GM18502 (cell line): ENCODE results near the gene KLHL30.

Experiments used
- ATAC-seq: cut with Tn5 transposase; IDR thresholded peaks from one replicate; pipeline ENCODE4 v1.9.1; 2021; ENCODE audit warnings: mild to moderate bottlenecking; ENCODE audit not compliant: unreplicated experiment, poor library complexity

KLHL30 gene

DNA sequence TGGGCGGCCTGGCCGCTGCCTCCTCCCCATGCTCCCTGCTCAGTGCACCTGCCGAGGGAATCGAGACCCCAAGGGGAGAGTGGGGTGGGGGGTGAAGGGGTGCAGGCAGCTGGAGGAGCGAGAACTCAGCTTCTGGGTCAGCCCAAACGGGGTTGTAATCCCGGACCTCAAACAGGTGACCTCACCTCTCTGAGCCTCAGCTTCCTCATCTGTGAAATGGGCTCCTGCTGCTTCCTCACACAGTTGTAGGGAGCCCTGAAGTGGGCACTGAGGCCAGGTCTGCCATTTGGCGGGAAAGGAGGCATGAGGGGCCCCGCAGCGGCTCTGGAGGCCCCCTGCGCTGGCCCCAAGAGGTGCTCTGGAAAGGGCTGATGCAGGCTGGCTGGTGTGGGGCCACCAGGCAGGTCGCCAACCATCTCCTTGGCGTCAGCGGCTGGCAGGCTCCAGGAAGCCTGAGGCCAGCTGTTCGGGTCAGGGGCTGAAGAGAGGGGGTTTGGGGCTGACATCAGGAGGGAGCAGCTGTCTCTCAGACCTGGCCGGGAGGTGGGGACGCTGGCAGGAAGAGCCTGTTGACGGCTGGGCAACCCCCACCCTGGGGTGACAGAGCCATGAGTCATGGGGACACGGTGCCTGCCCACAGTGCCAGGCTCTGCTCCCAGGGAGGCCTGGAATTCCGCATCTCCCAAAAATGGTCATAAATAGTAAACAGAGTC, 4.9 kb downstream of the KLHL30 start:
- no peak for ATAC-seq

DNA sequence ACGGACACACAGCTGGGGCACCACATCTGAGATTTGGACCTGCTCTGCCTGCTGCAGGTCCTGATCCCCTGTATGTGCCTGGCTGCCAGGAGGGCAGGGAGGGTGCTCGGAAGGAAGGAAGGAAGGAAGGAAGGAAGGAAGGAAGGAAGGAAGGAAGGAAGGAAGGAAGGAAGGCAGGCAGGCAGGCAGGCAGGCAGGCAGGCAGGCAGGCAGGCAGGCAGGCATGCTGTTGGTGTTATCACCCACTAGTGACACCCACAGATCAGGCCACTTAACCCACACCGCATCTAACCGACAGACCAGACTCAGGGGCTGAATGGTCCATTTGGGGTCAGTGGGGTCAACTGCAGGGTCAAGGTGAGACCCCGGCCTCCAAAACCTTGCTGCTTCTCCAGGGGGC, 5.8 kb downstream of the KLHL30 start:
- ATAC-seq = no peak

DNA sequence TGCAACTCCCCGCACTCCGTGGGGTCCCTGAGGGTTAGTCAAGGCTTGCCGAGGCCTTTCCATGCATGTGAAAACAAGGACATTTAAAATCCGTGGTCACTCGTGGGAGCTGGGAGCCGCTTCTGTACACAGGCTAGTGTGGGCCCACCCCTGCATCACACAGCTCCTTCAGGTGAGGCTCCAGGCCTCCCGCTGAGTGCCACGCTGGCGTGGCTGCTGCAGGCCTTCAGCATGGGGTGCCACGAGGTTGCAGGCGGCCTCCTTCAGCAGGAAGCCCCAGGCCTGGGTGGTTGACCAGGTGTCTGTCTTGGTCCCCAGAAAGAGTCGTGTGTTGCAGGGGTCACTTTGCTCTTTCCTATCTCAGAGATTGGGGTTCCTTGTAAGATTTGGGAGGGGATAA, 6.6 kb downstream of the KLHL30 start:
- ATAC-seq = no peak

DNA sequence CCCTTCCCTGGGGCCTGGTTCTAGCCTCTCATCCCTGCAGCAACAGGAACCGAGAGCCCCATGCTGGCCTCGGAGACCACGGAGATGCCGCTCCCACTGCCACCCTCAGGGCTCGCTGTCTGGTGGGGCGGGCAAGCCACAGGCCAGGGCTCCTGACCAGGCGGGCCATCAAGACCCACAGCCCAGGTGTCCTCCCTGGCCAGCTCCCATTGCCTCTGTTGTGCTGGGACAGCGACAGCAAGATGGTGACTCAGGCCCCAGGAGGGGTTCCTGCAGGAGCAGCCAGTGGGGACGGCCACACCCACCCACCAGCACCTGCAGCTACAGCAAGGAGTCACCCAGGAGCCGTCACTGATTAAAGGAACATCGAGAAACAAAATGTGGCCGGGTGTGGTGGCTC, 7.4 kb downstream of the KLHL30 start:
- ATAC-seq = no peak

DNA sequence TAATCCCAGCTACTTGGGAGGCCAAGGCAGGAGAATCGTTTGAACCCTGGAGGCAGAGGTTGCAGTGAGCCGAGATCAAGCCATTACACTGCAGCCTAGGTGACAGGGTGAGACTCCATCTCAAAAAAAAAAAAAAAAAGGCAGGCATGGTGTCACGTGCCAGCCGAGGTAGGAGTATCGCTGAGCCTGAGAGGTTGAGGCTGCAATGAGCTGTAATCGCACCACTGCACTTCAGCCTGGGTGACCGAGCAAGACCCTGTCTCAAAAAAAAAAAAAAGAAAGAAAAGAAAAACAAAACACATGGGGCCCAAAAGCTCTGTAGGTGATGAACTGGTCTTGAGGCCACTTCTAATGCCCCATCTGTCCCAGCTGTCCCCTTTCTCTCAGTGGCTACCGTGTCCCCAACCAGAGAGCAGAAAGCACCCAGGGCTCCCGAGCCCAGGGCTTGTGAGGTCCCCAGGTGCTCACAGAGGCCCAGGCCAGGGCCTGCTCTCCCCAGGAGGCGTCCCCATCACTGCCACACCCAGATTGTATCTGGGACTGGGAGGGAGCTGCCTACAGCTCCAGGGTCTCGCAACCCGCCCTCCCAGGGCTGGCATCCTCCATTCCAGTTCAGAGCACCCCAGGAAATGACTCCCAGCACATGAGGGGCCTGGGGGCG, 8.5 kb downstream of the KLHL30 start:
- no peak for ATAC-seq

DNA sequence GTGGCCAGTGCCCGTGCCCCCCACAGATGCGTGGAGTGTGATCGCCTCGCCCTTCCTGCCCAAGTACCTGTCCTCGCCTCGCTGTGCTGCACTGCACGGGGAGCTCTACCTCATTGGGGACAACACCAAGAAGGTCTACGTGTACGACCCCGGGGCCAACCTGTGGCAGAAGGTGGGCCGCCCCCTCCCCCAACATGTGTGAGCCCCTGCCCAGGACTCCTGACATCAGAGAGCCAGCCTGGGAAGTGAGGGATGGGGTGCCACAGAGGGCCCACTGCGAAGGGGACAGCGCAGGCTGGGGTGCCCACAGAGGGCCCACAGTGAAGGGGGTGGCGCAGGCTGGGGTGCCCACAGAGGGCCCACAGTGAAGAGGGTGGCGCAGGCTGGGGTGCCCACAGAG, 10.5 kb downstream of the KLHL30 start:
- no peak for ATAC-seq

DNA sequence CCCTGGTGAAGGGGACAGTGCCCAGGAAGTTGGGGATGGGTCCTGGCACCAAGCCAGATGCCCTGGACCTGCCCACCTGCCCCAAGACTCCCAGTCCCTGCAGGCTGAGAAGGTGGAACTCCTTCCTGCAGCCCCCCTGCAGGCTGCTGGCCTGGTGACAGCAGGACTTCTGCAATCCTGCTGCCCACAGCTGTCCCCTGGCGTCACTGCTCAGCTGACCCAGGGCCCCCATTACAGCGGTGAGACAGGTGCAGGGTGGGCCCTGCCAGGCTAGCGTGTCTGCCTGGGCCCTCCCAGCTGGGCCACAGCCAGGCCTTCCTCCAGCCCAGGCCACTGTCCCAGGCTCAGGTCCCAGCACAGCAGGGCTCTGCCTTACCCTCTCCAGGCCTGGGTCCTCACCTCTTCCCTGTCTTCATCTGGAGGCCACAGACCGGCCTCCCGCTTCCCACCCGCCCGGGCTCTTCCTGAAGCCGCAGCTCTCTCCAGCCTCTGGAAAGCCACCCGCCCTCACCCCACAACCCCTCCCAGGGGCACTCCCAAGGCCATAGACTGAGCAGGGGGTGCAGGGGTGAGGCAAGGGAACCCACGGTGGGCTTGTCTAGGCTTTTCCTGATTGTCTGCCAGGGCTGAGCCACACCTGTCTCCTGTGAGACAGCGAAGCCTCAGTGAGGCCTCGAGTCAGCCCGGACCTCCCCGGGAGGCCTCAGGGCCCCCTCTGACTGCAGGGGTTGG, 11.5 kb downstream of the KLHL30 start:
- no peak for ATAC-seq

DNA sequence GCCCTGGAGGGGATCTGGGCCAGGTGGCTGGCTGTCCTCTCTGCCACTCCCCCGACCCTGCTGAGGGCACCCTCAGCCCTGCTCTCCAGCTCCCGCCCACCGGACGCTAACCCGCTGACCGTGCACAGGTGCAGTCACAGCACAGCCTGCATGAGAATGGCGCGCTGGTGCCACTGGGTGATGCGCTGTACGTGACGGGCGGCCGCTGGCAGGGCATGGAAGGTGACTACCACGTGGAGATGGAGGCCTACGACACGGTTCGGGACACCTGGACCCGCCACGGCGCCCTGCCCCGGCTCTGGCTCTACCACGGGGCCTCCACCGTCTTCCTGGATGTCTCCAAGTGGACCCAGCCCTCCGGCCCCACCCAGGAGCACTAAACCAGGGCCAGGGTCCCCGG, 12.2 kb downstream of the KLHL30 start:
- no peak for ATAC-seq

DNA sequence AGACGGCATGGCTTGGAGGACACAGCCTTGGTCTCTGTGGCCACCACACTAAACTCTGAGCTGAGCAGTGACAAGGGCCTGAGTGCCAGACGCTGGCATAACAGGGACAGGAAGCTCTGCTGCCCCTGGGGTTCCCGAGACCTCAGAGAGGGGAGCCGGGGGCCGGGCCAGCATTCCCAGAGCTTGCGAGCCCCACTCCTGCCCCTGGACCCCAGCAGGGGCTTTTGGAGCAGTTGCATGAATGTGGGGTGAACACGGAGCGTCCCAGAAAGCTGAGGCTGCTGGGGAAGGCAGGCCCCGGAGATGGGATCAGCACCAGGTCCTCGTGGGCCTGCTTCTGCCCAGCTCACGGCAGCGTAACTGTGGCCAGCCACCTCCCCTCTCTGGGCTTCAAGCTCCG, 12.7 kb downstream of the KLHL30 start:
- no peak for ATAC-seq

DNA sequence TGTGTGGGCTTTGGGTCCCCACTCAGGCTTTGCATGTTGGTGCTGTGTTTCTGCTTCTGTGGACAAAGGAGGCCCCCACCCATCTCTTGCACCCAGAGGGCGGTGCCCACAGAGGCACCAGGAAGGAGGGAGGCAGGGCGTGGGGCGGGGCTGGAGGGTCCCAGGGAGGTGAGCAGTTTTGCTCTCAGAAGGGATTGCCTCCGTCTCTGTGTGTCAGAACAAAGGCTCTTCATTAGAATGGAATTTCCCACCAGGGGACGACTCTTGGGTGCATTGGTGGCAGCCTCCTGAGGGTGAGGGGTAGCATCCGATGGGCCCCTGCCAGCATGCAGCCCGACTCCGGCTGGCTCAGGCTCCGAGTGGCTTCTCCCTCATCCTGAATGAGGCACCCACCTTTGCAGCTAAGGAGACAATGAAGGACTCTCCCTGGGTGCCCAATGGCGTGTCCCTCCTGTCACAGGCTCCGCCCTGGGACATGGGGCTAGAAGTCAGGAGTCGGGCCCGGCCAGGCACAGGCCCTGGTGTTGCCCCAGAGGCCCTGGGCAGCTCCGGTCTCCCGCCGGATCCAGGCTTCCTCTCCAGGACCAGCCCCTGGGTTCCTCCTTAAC, 13.3 kb downstream of the KLHL30 start:
- no peak for ATAC-seq

DNA sequence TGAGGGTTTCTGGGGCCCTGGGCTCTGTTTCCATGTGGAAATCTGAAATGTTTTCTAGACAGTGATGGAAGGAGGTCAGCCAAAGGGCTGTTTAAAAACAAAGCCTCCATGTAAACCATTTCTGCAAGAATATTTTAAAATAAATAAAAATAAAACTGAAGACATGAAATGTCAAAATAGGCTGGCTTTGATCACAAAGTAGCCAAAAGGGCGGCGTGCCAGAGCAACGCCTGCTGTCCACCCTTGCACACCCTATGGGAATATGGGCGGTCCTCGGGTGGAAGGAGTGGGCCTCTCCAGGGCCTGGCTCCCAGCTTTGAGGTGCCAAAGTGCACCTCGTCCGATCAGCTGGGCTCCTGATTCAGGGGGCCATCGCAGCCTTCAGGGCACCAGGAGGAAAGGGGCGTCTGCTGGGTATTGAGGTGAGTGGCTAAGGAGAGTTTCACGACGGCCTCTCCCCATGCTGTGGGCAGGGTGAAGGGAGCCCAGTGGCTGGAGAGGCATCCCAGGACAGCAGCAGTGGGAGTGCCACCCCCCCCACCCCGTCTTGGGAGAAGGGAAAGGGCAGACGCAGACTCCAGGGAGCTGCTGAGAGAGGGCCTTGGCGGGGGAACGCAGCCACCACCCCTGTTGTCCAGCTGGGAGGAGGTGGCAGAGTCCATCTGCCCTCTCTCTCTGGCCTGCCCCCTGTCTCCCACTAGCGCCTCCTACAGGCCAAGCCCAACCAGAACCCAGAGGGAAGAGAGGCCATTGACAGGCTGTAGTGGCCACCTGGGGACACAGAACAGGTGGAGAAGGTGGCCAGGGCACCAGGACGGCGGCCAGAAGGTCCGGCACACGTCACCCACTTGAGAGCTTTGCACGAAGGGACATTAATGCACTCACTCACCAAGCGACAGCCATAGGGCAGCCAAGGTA, 14.6 kb downstream of the KLHL30 start:
- no peak for ATAC-seq

DNA sequence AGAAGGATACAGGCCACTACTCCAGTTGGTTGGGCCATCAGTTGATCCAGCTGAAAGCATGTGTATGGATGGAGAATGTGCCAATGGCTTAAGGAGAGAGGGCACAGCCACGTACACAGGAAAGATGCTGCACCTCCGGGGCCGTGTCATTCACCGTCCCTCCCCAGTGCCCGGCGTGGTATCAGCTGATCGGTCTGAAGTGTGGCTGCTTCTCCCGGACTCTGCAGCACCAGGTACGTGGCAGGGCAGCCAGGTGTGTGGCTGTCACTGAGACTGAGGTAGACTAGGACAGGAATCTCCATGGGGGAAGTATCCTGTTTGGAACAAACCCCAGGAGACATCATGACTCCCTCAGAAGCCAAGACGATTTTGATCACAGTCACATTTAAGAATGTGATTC, 16.1 kb downstream of the KLHL30 start:
- ATAC-seq = no peak

DNA sequence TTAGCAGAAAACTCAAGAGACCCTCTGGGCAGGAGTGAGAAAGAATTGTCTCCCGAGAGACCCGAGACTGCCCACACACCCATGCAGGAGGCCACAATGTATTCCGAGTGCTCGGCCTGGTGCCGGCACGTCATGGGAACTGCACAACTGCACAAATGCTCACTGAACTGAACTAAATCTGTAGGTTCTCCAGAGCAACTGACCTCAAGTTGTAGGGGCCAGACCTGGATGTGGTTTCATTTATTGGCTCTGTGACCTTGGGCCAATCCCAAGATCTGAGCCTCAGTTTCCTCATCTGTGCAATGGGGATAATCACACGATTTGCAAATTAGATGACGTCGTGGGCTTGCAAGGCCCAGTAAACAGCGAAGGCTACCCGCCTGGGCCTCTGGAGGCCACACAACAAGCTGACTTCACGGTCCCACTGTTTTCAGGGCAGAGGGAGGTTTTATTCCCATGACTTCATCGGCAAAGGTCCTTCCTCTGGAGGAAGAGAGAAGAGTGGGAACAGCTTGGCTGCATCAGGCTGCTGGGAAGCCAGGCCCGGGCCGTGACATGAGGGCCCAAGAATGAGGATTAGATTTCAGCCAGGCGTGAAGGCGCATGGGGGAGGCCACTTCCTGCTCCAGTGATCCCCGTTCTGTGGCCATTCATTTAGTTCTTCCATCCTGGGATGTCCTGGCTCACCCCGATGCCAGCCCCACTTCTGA, 16.7 kb downstream of the KLHL30 start:
- ATAC-seq = no peak

DNA sequence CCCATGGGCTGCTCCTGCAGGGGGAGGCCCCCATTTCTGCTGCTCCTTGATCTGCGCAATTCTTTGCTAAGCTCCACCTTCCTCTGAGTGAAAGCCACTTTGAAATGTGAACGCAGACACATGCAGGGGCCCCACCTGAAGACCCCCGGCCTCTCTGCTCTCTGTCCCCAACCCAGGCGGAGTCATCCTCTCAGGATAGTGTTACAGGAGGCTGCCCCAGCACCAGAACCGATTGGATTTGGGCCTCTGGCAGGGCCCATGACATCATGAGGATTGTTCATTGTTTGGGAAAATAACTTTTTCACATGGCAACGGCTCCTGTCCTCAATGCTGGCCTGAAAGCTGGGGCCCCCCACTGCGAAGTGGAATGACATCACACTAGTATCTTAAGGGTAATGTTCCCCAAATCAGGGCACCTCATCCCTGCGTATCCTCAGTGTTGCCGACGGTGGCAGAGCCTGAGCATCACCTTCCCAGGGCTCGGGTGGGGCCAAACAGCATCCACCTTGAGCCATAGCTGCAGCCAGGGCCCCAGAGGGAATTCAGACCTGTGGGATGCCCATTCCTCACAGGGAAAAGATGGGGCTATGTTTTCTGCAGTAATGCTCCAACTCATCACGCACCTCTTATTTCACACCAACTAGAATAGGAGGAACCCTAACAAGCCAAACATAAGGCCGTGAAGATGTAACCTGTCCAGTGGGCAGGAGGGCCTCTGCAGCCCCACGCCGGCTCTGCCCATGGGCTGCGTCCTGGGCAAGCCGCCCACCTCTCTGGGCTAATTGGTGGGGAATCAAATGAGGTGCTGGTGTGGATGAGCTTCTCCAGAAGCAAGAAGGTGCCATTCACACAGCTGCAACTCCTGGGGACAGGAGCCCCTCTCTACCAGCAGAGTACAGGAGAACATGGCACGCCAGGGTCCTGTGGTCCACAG, 17.6 kb downstream of the KLHL30 start:
- no peak for ATAC-seq

DNA sequence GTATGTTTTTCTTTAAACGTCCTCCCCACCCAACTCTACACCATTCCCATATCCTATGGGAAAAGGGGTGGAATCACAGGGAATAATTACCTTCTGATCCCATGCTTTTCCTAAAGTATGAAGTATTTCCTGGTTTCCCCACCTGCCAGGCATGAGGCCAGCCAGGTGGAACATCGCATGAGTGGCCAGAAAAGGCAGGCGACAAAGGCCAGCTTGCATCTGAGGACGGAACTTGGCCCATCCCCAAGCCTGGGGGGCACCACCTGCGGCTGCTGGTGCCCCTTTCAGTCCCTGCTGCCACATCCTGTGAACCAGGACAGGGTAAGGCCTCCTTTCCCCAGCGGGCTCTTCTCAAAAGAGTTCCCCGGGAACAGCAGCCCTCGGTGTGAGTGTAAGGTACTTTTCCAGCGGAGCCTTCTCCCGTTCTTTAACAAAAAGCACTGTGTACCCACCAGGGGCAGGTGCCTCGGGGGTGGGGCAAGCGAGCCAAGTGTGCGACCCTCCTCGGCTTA, 19.1 kb downstream of the KLHL30 start:
- ATAC-seq = no peak

DNA sequence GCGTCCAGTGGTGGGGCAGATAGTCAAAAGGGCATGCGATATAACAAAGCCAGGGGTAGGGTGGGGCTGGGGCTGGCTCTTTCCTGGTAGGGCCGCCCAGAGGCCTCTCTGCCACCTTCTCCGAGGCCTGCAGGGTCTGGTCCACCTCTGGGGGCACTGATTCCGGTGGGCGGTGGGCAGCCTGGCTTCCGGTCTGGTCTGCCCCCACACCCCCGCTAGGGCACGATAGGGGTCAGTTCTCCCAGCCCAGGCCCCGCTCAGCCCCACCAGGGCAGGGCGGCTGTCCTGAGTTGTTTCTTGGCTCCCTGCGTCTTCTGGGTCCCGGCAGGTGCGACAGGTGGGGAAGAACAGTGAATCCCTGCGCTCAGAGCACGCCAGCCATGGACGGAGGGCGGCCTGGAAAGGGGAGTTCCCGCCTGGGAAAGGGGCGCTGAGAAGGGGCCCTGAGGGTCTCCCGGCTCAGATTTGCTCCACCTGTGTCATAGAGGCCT, 19.6 kb downstream of the KLHL30 start:
- ATAC-seq = no peak

DNA sequence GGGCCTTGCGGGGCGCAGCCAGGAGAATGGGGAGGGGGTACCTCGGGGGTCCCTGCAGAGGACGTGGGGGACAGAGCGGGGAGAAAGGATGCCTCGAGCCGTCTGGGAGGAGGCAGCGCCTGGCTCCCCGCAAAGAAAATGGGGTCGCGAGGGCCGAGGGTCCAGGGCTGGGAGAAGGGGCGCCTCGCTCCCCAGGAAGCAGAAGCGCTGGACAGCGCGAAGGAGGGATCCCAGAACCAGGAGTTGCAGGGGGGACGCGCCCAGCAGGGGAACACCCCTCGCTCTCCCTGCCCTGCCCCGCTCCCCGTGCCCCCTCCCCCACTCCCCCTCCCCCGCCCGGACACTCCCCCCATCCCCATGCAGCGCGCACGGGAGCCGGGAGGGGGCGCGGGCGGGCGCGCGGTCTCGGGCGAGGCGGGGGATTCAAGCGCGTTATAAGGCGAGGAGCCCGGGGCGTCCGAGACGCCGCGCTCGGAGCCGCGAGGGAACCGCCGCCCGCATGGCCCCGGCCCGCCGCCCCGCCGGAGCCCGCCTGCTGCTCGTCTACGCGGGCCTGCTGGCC, 20.1 kb downstream of the KLHL30 start, which contains the start of gene ERFE:
ERFE (plus strand) TSS at position 462 of the 562 bp plus-strand sequence; CDS start at position 500, 38 bp downstream.
- ATAC-seq = no peak
